GM23338 (cell line): ENCODE results near the gene RBM45. TPM values are rescaled to one million over a fixed set of nuclear protein-coding genes. Genes with fewer than 3 reads are reported as not detected.
A peak's percentile ranks its signal among the peaks of the same experiment; 100 is the strongest.

Experiments
- ATAC-seq: fragments of 200-7000 bp; cut with Tn5 transposase; 3 replicates; pipeline ENCODE4 v1.9.1; 2020
- DNase-seq: peaks from one replicate; pipeline ENCODE4 v3.0.0-alpha.2; 2015; ENCODE audit warnings: low spot score
- H2AFZ ChIP-seq: fragments of 200-600 bp; sonication (generic); 2 replicates; pipeline ENCODE4 v1.8.0; 2016; ENCODE audit warnings: antibody characterized with exemption, mild to moderate bottlenecking, moderate library complexity
- H3F3A ChIP-seq: fragments of 200-600 bp; sonication (generic); replicated peaks from 2 replicates; pipeline ENCODE4 v1.8.0; 2017; ENCODE audit warnings: antibody characterized with exemption, mixed run types, low read depth
- H3K27ac ChIP-seq: fragments of 200-600 bp; sonication (generic); 2 replicates; pipeline ENCODE4 v1.6.1; 2016; ENCODE audit warnings: low read depth
- H3K27me3 ChIP-seq: fragments of 200-600 bp; sonication (generic); 2 replicates; pipeline ENCODE4 v1.8.0; 2016; ENCODE audit warnings: mild to moderate bottlenecking, mixed run types, moderate library complexity; ENCODE audit not compliant: insufficient read depth
- H3K36me3 ChIP-seq: fragments of 200-600 bp; sonication (generic); 2 replicates; pipeline ENCODE4 v1.8.0; 2016; ENCODE audit warnings: mild to moderate bottlenecking; ENCODE audit not compliant: insufficient read depth
- H3K4me1 ChIP-seq: fragments of 200-600 bp; sonication (generic); 2 replicates; pipeline ENCODE4 v1.8.0; 2016; ENCODE audit warnings: mild to moderate bottlenecking, moderate library complexity; ENCODE audit not compliant: insufficient read depth
- H3K4me2 ChIP-seq: fragments of 200-600 bp; sonication (generic); 2 replicates; pipeline ENCODE4 v1.7.1; 2017; ENCODE audit warnings: mixed run types
- H3K4me3 ChIP-seq: fragments of 200-600 bp; sonication (generic); 2 replicates; pipeline ENCODE4 v1.6.1; 2016; ENCODE audit warnings: mixed run types
- H3K79me2 ChIP-seq: fragments of 200-600 bp; sonication (generic); replicated peaks from 2 replicates; pipeline ENCODE4 v1.8.0; 2017; ENCODE audit warnings: mild to moderate bottlenecking; ENCODE audit not compliant: insufficient read depth
- H3K9me2 ChIP-seq: fragments of 200-600 bp; sonication (generic); 2 replicates; pipeline ENCODE4 v1.8.0; 2017; ENCODE audit not compliant: insufficient read depth
- H4K20me1 ChIP-seq: fragments of 200-600 bp; sonication (generic); replicated peaks from 2 replicates; pipeline ENCODE4 v1.8.0; 2017; ENCODE audit warnings: mild to moderate bottlenecking; ENCODE audit not compliant: insufficient read depth
- H3K27ac Mint-ChIP-seq: 2 replicates; pipeline ENCODE4 v1.8.0; 2020; ENCODE audit warnings: inconsistent platforms, mild to moderate bottlenecking, moderate library complexity, mixed read lengths
- H3K27me3 Mint-ChIP-seq: 3 replicates; pipeline ENCODE4 v1.8.0; 2022; ENCODE audit warnings: low read depth, mild to moderate bottlenecking, moderate library complexity, mixed read lengths, inconsistent platforms; ENCODE audit not compliant: insufficient read depth, poor library complexity
- H3K36me3 Mint-ChIP-seq: 3 replicates; pipeline ENCODE4 v1.8.0; 2021; ENCODE audit warnings: low read depth, mild to moderate bottlenecking, inconsistent platforms, moderate library complexity, mixed read lengths
- H3K4me1 Mint-ChIP-seq: 3 replicates; pipeline ENCODE4 v1.8.0; 2020; ENCODE audit warnings: mild to moderate bottlenecking, inconsistent platforms, mixed read lengths
- H3K4me3 Mint-ChIP-seq: 3 replicates; pipeline ENCODE4 v1.8.0; 2021; ENCODE audit warnings: moderate library complexity, mild to moderate bottlenecking, inconsistent platforms, mixed read lengths
- H3K9me3 Mint-ChIP-seq: 3 replicates; pipeline ENCODE4 v1.8.0; 2020; ENCODE audit warnings: moderate library complexity, mild to moderate bottlenecking, inconsistent platforms, mixed read lengths
- CREB1 ChIP-seq: fragments of 250-450 bp; sonication (Bioruptor Pico); IDR thresholded peaks from 2 replicates; pipeline ENCODE4 v1.5.0; 2020; ENCODE audit warnings: low read depth, mild to moderate bottlenecking, moderate library complexity
- CTCF ChIP-seq, 2 experiments: fragments of 200-600 bp in 1 of 2; sonication (generic) in 1 of 2; conservative IDR thresholded peaks; 2 replicates each; pipeline versions ENCODE4 v1.5.1 to v1.6.1; 2016 to 2017; ENCODE audit warnings: antibody characterized with exemption in 2 of 2, low read depth in 2 of 2, mild to moderate bottlenecking in 2 of 2, moderate library complexity in 1 of 2
- EZH2 ChIP-seq: fragments of 200-600 bp; sonication (generic); IDR thresholded peaks from one replicate; pipeline ENCODE4 v1.8.0; 2017; ENCODE audit warnings: antibody characterized with exemption, mild to moderate bottlenecking, low read depth; ENCODE audit not compliant: unreplicated experiment
- EZH2phosphoT487 ChIP-seq: fragments of 200-600 bp; sonication (generic); IDR thresholded peaks from one replicate; pipeline ENCODE4 v1.8.1; 2018; ENCODE audit warnings: antibody characterized with exemption; ENCODE audit not compliant: unreplicated experiment
- JUNB ChIP-seq: IDR thresholded peaks from one replicate; pipeline ENCODE4 v1.6.1; 2016; ENCODE audit warnings: antibody characterized with exemption; ENCODE audit not compliant: unreplicated experiment
- NANOG ChIP-seq: IDR thresholded peaks from 2 replicates; pipeline ENCODE4 v1.6.1; 2016; ENCODE audit warnings: antibody characterized with exemption, borderline replicate concordance
- POLR2AphosphoS5 ChIP-seq: IDR thresholded peaks from 2 replicates; pipeline ENCODE4 v1.6.1; 2016; ENCODE audit warnings: antibody characterized with exemption, low read depth
- STAT1 ChIP-seq: IDR thresholded peaks from one replicate; pipeline ENCODE4 v1.6.1; 2016; ENCODE audit warnings: antibody characterized with exemption; ENCODE audit not compliant: unreplicated experiment
- ZNF331 ChIP-seq: fragments of 250-450 bp; sonication (Bioruptor Pico); IDR thresholded peaks from 2 replicates; pipeline ENCODE4 v1.5.0; 2020; ENCODE audit warnings: low read depth, mild to moderate bottlenecking, moderate library complexity
- polyA plus RNA-seq: library from polyadenylated mRNA; unstranded; fragments of >200 nt; fragmentation: Nextera tagmentation; extraction: Ambion mirVana; gene quantifications from 2 replicates; pipeline ENCODE4 v1.2.1, GENCODE V29; 2016
- total RNA-seq: library from RNA; depleted of rRNA; stranded (reverse); fragments of >200 nt; shearing (Covaris generic); gene quantifications from 2 replicates; pipeline ENCODE4 v1.2.3, GENCODE V29; 2014
- TF ChIP-seq, protein P1 (sequence below): IDR thresholded peaks from one replicate; pipeline ENCODE4 v1.6.1; 2018; ENCODE audit warnings: antibody characterized with exemption; ENCODE audit not compliant: unreplicated experiment
- TF ChIP-seq, protein P2 (sequence below): IDR thresholded peaks from 2 replicates; pipeline ENCODE4 v1.6.1; 2016; ENCODE audit warnings: antibody characterized with exemption

The RBM45 gene
- total and polyA plus RNA-seq, 2 experiments from 2014 or later = 15.8 to 17.1 TPM

GRCh38 chr2:178093471-178093870 is 18.8 kb upstream of the RBM45 start (continued):
- no peak for TF ChIP-seq CTCF (conservative IDR thresholded peaks at IDR 0.05; ENCODE audit: low read depth in 2 of 2)
- TF ChIP-seq STAT1 = no peak
- TF ChIP-seq EZH2 = no peak
- TF ChIP-seq, protein P1, sequence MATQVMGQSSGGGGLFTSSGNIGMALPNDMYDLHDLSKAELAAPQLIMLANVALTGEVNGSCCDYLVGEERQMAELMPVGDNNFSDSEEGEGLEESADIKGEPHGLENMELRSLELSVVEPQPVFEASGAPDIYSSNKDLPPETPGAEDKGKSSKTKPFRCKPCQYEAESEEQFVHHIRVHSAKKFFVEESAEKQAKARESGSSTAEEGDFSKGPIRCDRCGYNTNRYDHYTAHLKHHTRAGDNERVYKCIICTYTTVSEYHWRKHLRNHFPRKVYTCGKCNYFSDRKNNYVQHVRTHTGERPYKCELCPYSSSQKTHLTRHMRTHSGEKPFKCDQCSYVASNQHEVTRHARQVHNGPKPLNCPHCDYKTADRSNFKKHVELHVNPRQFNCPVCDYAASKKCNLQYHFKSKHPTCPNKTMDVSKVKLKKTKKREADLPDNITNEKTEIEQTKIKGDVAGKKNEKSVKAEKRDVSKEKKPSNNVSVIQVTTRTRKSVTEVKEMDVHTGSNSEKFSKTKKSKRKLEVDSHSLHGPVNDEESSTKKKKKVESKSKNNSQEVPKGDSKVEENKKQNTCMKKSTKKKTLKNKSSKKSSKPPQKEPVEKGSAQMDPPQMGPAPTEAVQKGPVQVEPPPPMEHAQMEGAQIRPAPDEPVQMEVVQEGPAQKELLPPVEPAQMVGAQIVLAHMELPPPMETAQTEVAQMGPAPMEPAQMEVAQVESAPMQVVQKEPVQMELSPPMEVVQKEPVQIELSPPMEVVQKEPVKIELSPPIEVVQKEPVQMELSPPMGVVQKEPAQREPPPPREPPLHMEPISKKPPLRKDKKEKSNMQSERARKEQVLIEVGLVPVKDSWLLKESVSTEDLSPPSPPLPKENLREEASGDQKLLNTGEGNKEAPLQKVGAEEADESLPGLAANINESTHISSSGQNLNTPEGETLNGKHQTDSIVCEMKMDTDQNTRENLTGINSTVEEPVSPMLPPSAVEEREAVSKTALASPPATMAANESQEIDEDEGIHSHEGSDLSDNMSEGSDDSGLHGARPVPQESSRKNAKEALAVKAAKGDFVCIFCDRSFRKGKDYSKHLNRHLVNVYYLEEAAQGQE = no peak
- TF ChIP-seq NANOG = no peak
- TF ChIP-seq POLR2AphosphoS5 = no peak
- TF ChIP-seq CREB1 (CRISPR knock-in tag) = no peak

GRCh38 chr2:178101321-178102079 is 10.7 kb upstream of the RBM45 start:
- H3K27me3 ChIP-seq = no peaks in the 10 kb centered on the region
- no peaks in the 10 kb centered on the region for H3K4me1 ChIP-seq
- no peak overlapping the region for H3K4me2 ChIP-seq
- no peaks in the 10 kb centered on the region for H3K36me3 Mint-ChIP-seq
- no peak overlapping the region for H3K4me3 Mint-ChIP-seq
- peaks cover 4% of the 10 kb centered on the region; the same call in 1 of the 2 replicates for H3K9me2 ChIP-seq
- no peaks in the 10 kb centered on the region for H3K4me1 Mint-ChIP-seq
- no peaks in the 10 kb centered on the region for H3K27me3 Mint-ChIP-seq
- DNase-seq = no peak
- H3F3A ChIP-seq = no peaks in the 10 kb centered on the region
- H3K36me3 ChIP-seq = no peaks in the 10 kb centered on the region
- H4K20me1 ChIP-seq = no peaks in the 10 kb centered on the region
- no peak overlapping the region for H3K27ac Mint-ChIP-seq
- ATAC-seq = no peak
- no peaks in the 10 kb centered on the region; the same call in 2 of the 3 replicates for H3K9me3 Mint-ChIP-seq
- H2AFZ ChIP-seq = 0 out of 2 replicates have a peak overlapping the region, but pooled peaks have one; percentile 48
- no peak overlapping the region for H3K27ac ChIP-seq
- H3K79me2 ChIP-seq = no peaks in the 10 kb centered on the region
- no peak overlapping the region for H3K4me3 ChIP-seq
- TF ChIP-seq CTCF (conservative IDR thresholded peaks at IDR 0.05; ENCODE audit: low read depth in 2 of 2) = no peak
- no peak for TF ChIP-seq EZH2
- TF ChIP-seq, protein P1 = no peak
- TF ChIP-seq, protein P2, sequence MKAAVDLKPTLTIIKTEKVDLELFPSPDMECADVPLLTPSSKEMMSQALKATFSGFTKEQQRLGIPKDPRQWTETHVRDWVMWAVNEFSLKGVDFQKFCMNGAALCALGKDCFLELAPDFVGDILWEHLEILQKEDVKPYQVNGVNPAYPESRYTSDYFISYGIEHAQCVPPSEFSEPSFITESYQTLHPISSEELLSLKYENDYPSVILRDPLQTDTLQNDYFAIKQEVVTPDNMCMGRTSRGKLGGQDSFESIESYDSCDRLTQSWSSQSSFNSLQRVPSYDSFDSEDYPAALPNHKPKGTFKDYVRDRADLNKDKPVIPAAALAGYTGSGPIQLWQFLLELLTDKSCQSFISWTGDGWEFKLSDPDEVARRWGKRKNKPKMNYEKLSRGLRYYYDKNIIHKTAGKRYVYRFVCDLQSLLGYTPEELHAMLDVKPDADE = no peak
- TF ChIP-seq ZNF331 (CRISPR knock-in tag) = no peak
- no peak for TF ChIP-seq EZH2phosphoT487
- TF ChIP-seq STAT1 = no peak
- TF ChIP-seq NANOG = no peak
- TF ChIP-seq JUNB = no peak
